ENCODE data around the gene TSHB.
"Not testable (repeated sequence)": the region's sequence is repeated elsewhere in the genome, so short reads cannot be mapped to it uniquely, and the experiment has no call there.

Gene TSHB

DNA sequence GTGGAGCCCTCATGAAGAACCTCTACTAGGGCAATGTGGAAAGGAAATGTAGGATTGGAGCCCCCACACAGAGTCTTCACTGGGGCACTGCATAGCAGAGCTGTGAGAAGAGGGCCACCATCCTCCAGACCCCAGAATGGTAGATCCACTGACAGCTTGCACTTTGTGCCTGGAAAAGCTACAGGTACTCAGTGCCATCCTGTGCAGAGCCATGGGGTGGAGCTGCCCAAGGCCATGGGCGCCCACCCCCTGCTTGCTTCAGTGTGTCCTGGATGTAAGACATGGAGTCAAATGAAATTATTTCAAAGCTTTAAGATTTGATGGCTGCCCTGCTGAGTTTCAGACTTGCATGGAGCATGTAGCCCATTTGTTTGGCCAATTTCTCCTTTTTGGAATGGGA lies 17.2 kb upstream of the TSHB start:
- H3K27ac ChIP-seq: no peak overlapping the region
- TF ChIP-seq, protein P1, sequence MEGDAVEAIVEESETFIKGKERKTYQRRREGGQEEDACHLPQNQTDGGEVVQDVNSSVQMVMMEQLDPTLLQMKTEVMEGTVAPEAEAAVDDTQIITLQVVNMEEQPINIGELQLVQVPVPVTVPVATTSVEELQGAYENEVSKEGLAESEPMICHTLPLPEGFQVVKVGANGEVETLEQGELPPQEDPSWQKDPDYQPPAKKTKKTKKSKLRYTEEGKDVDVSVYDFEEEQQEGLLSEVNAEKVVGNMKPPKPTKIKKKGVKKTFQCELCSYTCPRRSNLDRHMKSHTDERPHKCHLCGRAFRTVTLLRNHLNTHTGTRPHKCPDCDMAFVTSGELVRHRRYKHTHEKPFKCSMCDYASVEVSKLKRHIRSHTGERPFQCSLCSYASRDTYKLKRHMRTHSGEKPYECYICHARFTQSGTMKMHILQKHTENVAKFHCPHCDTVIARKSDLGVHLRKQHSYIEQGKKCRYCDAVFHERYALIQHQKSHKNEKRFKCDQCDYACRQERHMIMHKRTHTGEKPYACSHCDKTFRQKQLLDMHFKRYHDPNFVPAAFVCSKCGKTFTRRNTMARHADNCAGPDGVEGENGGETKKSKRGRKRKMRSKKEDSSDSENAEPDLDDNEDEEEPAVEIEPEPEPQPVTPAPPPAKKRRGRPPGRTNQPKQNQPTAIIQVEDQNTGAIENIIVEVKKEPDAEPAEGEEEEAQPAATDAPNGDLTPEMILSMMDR (IDR thresholded peaks at IDR 0.05): no peak
- no peak for TF ChIP-seq ZFX (IDR thresholded peaks at IDR 0.05; ENCODE audit: borderline replicate concordance)

DNA sequence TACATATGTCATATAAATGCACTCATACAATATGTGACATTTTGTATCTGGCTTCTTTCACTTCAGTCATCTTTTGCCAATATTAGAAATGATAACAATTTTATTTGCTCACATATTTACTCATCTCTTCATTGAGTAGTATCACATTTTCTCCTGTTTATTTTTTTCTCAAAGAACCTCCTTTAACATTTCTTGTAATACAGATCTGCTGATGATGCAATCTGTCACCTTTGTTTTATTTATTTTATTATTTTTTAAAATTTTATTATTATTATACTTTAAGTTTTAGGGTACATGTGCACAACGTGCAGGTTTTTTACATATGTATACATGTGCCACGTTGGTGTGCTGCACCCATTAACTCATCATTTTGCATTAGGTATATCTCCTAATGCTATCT lies 15.8 kb upstream of the TSHB start:
- TF ChIP-seq, protein P1 (IDR thresholded peaks at IDR 0.05): no peak
- H3K27ac ChIP-seq: no peak overlapping the region

DNA sequence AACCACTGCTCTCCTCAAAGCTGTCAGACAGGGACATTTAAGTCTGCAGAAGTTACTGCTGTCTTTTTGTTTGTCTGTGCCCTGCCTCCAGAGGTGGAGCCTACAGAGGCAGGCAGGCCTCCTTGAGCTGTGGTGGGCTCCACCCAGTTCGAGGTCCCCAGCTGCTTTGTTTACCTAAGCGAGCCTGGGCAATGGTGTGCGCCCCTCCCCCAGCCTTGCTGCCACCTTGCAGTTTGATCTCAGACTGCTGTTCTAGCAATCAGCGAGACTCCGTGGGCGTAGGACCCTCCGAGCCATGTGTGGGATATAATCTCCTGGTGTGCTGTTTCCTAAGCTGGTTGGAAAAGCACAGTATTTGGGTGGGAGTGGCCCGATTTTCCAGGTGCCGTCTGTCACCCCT lies 10.1 kb upstream of the TSHB start:
- not testable (repeated sequence) for H3K27ac ChIP-seq

DNA sequence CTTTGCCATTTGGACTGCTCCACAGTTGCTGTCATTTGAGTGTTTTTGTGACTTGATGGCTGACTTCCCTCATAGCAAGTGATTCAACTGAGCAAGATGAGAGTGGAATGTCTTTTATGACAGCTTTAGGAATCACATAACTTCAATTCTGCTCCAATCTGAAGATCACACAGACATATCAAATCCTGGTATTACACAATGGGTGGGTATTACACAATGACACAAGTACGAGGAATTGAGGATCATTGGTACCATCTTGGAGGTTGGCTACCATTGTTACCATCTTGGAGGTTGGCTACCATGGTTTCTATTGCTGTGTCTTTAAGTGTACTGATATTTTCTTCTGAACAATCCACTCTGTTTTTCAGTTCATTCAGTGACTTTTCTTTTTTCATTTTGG lies 8.5 kb upstream of the TSHB start:
- H3K27ac ChIP-seq: no peak overlapping the region
- TF ChIP-seq ZFX (IDR thresholded peaks at IDR 0.05; ENCODE audit: borderline replicate concordance): no peak

DNA sequence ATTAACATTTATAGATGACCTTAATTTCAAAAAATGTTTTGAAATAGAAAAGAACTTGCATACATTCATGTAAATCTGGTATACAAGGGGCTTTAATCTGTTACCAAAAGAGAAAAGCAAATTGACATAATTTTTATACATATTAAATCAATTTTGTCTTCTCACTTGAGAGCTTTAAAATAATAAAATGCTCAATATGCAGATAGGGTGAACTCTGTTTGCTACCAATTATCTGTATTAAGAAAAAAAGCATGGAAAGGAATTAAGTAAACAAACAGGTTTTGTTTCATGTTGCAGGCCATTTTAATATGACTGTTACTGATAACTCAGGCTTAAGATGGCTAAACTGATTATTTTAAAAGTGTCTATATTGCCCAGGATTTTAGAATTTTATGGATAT lies 6.0 kb upstream of the TSHB start:
- H3K27ac ChIP-seq: no peak overlapping the region

DNA sequence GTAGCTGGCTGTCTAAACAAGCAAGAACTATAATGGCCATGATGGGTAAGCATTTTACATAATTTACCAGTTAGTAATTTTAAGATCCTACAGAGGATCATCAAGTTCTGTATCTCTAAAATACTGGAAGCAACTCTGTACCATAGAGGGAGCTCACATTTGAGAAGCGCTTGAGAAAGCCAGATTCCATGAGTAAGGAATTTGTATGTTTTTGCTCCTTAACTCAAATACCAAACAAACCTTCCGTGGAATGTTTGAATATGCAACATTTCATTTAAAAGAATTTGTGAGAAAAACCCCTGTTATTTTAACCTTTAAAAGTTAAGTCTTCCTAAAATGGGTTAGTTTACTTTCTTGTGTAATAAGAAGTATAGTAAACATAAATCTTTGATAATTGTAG lies 2.0 kb downstream of the TSHB start:
- H3K27ac ChIP-seq: no peak overlapping the region
- TF ChIP-seq ZFX (IDR thresholded peaks at IDR 0.05; ENCODE audit: borderline replicate concordance): no peak
- TF ChIP-seq, protein P1 (IDR thresholded peaks at IDR 0.05): no peak

More for the DNA sequence above, 6.0 kb upstream of the TSHB start:
- no peak for TF ChIP-seq ZFX (IDR thresholded peaks at IDR 0.05; ENCODE audit: borderline replicate concordance)
- TF ChIP-seq, protein P1 (IDR thresholded peaks at IDR 0.05): no peak

DNA sequence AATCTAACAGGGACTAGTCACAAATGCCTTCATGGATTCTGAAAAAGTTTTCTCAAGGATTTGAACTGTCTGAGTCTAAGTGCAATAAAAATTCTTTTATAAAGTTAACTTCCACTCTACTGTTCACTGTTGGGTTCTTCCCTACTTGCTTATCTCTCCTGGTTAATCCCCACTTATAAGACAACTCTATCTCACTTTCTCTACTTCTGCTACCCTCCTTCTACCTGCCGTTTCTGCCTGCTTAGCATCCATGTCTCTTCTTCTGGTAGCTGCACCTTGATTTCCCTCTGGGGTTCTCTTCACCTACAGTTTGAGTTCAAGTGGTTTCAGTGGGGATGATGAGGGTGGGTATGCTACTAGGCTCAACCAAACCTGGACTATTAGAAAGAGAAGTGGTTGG lies 6.0 kb downstream of the TSHB start:
- no peak overlapping the region for H3K27ac ChIP-seq
- TF ChIP-seq, protein P1 (IDR thresholded peaks at IDR 0.05): no peak

DNA sequence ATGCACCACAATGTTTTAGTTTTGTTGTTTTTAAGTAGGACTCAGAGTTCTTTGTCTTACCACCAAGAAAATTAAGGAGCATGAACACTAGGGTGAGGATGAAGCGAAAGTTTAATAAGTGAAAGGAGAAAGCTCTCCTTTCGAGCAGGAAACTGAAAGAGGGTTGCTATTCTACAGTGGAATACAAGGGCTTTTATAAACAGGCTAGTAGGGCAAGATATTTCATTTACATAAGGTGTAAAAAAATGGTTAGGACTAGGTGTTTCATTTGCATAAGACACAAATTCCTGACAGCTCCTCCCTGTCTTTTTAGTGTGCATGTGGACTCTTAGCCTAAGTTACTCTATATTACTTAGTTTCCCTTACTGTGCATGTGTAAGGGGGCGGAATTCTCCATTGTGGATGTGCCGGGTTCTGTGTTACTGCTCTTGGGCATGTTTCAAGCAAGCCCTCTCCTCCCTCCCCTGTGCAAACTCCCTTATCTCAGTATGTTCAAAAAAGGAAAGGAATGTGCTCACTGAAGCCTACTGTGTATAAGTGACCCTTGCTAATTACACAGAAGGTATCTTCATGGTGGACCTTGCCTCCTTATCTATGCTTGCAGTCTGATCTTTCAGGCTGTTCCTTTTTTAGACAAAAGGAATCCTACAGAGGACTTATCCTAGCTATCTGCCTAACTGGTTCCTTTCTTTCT lies 7.3 kb downstream of the TSHB start:
- no peak for TF ChIP-seq ZFX (IDR thresholded peaks at IDR 0.05; ENCODE audit: borderline replicate concordance)
- TF ChIP-seq, protein P1 (IDR thresholded peaks at IDR 0.05): no peak

More for the DNA sequence above, 7.3 kb downstream of the TSHB start:
- H3K27ac ChIP-seq: no peak overlapping the region

Measured in 22Rv1 (cell line).